ENCODE results near the gene ISOC1.

Gene ISOC1

GRCh38 chr5:129073111-129073510, 21.4 kb upstream of the ISOC1 start:
- no peak for DNase-seq (ENCODE audit: low read depth)
- no peak for TF ChIP-seq CTCF (IDR thresholded peaks at IDR 0.05; ENCODE audit: low read depth, low read length, missing control alignments)
- no peak overlapping the region for H3K4me3 ChIP-seq (ENCODE audit: low read depth, low read length)
- in situ Hi-C loops (cut with HindIII; ENCODE audit: low sequenced_read_pairs) = no loop called here

GRCh38 chr5:129074903-129075302, 19.6 kb upstream of the ISOC1 start:
- no peak overlapping the region for H3K4me3 ChIP-seq (ENCODE audit: low read depth, low read length)
- no peak for TF ChIP-seq CTCF (IDR thresholded peaks at IDR 0.05; ENCODE audit: low read depth, low read length, missing control alignments)
- in situ Hi-C loops (cut with HindIII; ENCODE audit: low sequenced_read_pairs) = no loop called here
- no peak for DNase-seq (ENCODE audit: low read depth)

- in situ Hi-C loops (cut with HindIII; ENCODE audit: low sequenced_read_pairs) = no loop called here
- DNase-seq (ENCODE audit: low read depth) = no peak
- no peak for TF ChIP-seq CTCF (IDR thresholded peaks at IDR 0.05; ENCODE audit: low read depth, low read length, missing control alignments)
- no peak overlapping the region for H3K4me3 ChIP-seq (ENCODE audit: low read depth, low read length)
Measured at GRCh38 chr5:129077433-129078075, 17.0 kb upstream of the ISOC1 start.

- no peak overlapping the region for H3K4me3 ChIP-seq (ENCODE audit: low read depth, low read length)
- no peak for TF ChIP-seq CTCF (IDR thresholded peaks at IDR 0.05; ENCODE audit: low read depth, low read length, missing control alignments)
- in situ Hi-C loops (cut with HindIII; ENCODE audit: low sequenced_read_pairs) = no loop called here
Measured at GRCh38 chr5:129078247-129078646, 16.3 kb upstream of the ISOC1 start.

GRCh38 chr5:129078660-129079059, 15.9 kb upstream of the ISOC1 start:
- TF ChIP-seq CTCF (IDR thresholded peaks at IDR 0.05; ENCODE audit: low read depth, low read length, missing control alignments) = no peak
- H3K4me3 ChIP-seq (ENCODE audit: low read depth, low read length) = no peak overlapping the region
- in situ Hi-C loops (cut with HindIII; ENCODE audit: low sequenced_read_pairs) = no loop called here
- no peak for DNase-seq (ENCODE audit: low read depth)

More at GRCh38 chr5:129078247-129078646, 16.3 kb upstream of the ISOC1 start:
- no peak for DNase-seq (ENCODE audit: low read depth)

GRCh38 chr5:129079496-129079895, 15.1 kb upstream of the ISOC1 start:
- H3K4me3 ChIP-seq (ENCODE audit: low read depth, low read length) = no peak overlapping the region
- in situ Hi-C loops (cut with HindIII; ENCODE audit: low sequenced_read_pairs) = no loop called here
- peak; percentile 57 for DNase-seq (ENCODE audit: low read depth)
- TF ChIP-seq CTCF (IDR thresholded peaks at IDR 0.05; ENCODE audit: low read depth, low read length, missing control alignments) = no peak
